ENCODE data around the gene UBL3.

DNA sequence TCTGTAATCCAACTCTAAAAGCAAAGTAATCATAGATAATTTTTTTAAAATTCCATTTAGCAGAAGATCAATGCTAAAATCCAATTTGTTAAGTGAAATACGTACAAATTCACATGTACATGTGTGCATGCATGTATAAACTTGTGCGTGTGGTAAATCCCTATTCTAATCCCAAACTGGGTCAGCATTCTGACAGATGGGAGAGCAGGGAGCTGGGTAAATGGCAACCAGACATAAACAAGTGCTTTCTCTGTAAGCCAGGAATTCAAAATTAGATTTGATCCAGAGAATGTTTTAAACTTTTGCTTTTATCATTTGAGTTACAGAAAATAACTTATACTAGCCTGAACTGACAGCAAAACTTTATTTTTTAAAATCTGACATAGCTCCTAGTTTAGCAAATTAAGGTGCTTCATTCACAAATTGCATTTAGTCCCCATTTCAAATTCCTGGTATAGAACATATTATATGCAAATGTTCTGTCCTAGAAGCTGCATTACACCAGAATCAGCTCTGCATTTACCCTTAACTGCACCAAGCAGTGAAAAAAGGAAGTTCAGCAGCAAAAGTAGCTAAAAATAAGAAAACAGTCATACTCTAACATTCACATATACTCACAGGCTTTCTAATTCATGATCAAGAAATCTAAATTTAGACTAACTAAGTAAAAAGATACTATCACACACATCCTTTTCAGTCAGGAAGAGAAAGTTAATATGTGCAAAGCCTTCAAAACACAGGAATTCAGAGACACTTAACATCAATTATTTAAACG, 32.6 kb downstream of the UBL3 start:
- TF ChIP-seq POLR2AphosphoS5 (IDR thresholded peaks at IDR 0.05; ENCODE audit: low read depth, low read length) (no peak), POLR2A (IDR thresholded peaks at IDR 0.05; ENCODE audit: low read depth, low read length) (no peak), SPI1 (IDR thresholded peaks at IDR 0.05; ENCODE audit: low read depth, low read length) (peak; percentile 64), PAX5 (IDR thresholded peaks at IDR 0.05; ENCODE audit: insufficient read depth, low read length, severe bottlenecking) (no peak)

Data from GM12891 (cell line).